ENCODE data around the gene FAM216B. TPM values are rescaled to one million over a fixed set of nuclear protein-coding genes. Genes with fewer than 3 reads are reported as not detected.
"Not testable (repeated sequence)": the region's sequence is repeated elsewhere in the genome, so short reads cannot be mapped to it uniquely, and the experiment has no call there.

Gene FAM216B
- polyA plus RNA-seq, 1 donor: 0.15 TPM

DNA sequence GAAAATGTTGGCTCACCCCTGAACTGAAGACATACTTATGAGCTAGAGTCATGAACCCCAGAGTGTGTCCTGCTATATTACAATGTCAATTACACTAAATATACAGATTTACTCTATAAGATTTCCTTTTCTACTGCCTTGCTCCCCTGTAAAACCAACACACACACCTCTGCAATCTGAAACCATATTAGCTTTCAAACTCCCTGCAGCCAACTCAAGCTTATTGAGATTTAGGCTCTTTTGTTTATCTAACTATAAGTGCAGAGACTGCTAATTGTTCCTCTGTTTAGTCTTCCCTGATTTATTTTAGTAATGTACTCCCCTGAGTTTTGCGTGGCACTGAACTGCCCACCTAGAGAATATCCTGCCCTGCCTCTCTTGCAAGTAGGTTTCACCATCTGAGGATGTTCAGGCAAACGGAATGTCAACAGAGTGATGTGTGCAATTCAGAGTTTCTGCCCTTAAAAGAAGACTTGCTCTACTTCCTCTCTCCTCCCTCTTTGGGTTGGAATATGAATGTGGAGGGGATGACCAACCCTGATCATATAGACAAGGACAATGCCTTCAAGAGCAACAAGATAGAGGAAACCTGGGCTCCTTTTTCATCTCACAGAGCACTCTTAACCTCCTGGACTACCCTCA is 22.3 kb downstream of the FAM216B start:
- WGBS (ENCODE audit: insufficient coverage, low lambda C conversion rate): no CpG with 5 or more reads among the region's 2 CpGs
- Histone ChIP-seq H3K4me3 (ENCODE audit: low read length) (no peak overlapping the region), H3K36me3 (ENCODE audit: control insufficient read depth, insufficient read depth, low read length) (no peaks in the 10 kb centered on the region), H3K4me1 (ENCODE audit: control insufficient read depth, insufficient read depth, low read length) (no peaks in the 10 kb centered on the region), H3K9me3 (ENCODE audit: control insufficient read depth, low read depth, low read length) (no peaks in the 10 kb centered on the region), H3K27ac (ENCODE audit: low read length) (no peak overlapping the region), H3K27me3 (ENCODE audit: control insufficient read depth, insufficient read depth, low read length) (no peaks in the 10 kb centered on the region)
- DNase-seq: no peak

- Histone ChIP-seq H3K36me3 (ENCODE audit: control insufficient read depth, insufficient read depth, low read length) (no peaks in the 10 kb centered on the region), H3K27me3 (ENCODE audit: control insufficient read depth, insufficient read depth, low read length) (no peaks in the 10 kb centered on the region), H3K4me1 (ENCODE audit: control insufficient read depth, insufficient read depth, low read length) (no peaks in the 10 kb centered on the region), H3K4me3 (ENCODE audit: low read length) (no peak overlapping the region), H3K27ac (ENCODE audit: low read length) (no peak overlapping the region), H3K9me3 (ENCODE audit: control insufficient read depth, low read depth, low read length) (no peaks in the 10 kb centered on the region)
- WGBS (ENCODE audit: insufficient coverage, low lambda C conversion rate): 89% methylated on average over 4 of the region's 4 CpGs
- DNase-seq: no peak
These were observed 23.0 kb downstream of the FAM216B start for GRCh38 chr13:42804244-42804874.

DNA sequence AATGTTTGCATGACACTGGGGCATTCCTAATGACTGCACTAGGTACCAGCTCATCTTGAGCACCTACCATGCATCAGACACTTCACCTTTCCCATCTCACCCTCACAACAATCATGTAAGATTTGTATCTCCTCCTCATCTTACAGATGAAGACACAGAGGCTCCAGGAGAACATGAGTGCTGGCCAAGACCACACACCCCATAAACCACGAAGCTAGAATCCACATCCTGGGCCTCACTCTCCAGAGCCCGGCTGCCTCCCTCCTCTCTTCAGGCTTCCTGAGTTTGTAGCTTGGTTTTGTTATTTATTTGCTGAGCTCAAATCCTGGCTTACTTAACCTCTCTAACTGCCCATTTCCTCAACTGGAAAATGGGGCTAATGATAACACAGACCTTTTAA is 25.9 kb downstream of the FAM216B start:
- no peak for DNase-seq

GRCh38 chr13:42807866-42808265 is 26.5 kb downstream of the FAM216B start:
- no peak for DNase-seq
- Histone ChIP-seq H3K27me3 (ENCODE audit: control insufficient read depth, insufficient read depth, low read length) (no peaks in the 10 kb centered on the region), H3K4me3 (ENCODE audit: low read length) (no peak overlapping the region), H3K9me3 (ENCODE audit: control insufficient read depth, low read depth, low read length) (no peaks in the 10 kb centered on the region), H3K27ac (ENCODE audit: low read length) (no peak overlapping the region), H3K36me3 (ENCODE audit: control insufficient read depth, insufficient read depth, low read length) (no peaks in the 10 kb centered on the region), H3K4me1 (ENCODE audit: control insufficient read depth, insufficient read depth, low read length) (no peaks in the 10 kb centered on the region)
- WGBS (ENCODE audit: insufficient coverage, low lambda C conversion rate): 33% methylated on average over 1 of the region's 4 CpGs

More for the DNA sequence above, 25.9 kb downstream of the FAM216B start:
- Histone ChIP-seq H3K36me3 (ENCODE audit: control insufficient read depth, insufficient read depth, low read length) (no peaks in the 10 kb centered on the region), H3K9me3 (ENCODE audit: control insufficient read depth, low read depth, low read length) (no peaks in the 10 kb centered on the region), H3K27ac (ENCODE audit: low read length) (no peak overlapping the region), H3K4me1 (ENCODE audit: control insufficient read depth, insufficient read depth, low read length) (no peaks in the 10 kb centered on the region), H3K27me3 (ENCODE audit: control insufficient read depth, insufficient read depth, low read length) (no peaks in the 10 kb centered on the region), H3K4me3 (ENCODE audit: low read length) (no peak overlapping the region)
- no CpG with 5 or more reads among the region's 2 CpGs for WGBS (ENCODE audit: insufficient coverage, low lambda C conversion rate)

DNA sequence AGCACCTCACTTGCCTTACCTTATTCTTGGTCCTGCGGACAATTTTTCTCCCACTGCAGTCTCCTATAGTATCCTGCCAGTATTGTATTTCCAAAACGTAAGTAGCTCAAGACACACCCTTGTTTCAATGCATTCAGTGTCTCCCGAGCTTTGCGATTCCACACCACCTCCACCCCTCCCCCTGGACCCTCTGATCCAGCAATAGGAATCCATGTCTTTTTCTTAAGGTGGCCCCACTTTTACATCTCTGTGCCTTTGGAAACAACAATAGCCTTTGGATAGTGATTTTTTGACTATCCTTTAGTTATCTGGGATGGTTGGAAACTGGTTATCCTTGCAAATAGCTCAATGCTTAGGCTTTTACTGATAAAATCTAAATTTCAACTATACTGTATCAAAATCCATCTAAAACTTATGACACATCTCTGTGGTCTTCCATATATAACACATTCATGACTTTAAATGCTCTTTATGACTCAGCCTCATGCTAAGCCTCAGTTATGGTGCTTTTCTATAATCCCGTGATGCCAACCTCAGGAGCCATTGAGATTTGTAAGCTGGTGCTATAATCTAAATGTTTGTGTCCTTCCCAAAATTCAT is 27.1 kb downstream of the FAM216B start:
- H3K4me3 ChIP-seq (ENCODE audit: low read length): no peak overlapping the region
- H3K4me1 ChIP-seq (ENCODE audit: control insufficient read depth, insufficient read depth, low read length): no peaks in the 10 kb centered on the region
- 0% methylated on average over 1 of the region's 5 CpGs for WGBS (ENCODE audit: insufficient coverage, low lambda C conversion rate)
- no peak for DNase-seq
- H3K9me3 ChIP-seq (ENCODE audit: control insufficient read depth, low read depth, low read length): no peaks in the 10 kb centered on the region
- H3K36me3 ChIP-seq (ENCODE audit: control insufficient read depth, insufficient read depth, low read length): no peaks in the 10 kb centered on the region
- no peak overlapping the region for H3K27ac ChIP-seq (ENCODE audit: low read length)
- no peaks in the 10 kb centered on the region for H3K27me3 ChIP-seq (ENCODE audit: control insufficient read depth, insufficient read depth, low read length)

- Histone ChIP-seq H3K4me1 (ENCODE audit: control insufficient read depth, insufficient read depth, low read length) (no peaks in the 10 kb centered on the region), H3K27ac (ENCODE audit: low read length) (no peak overlapping the region), H3K9me3 (ENCODE audit: control insufficient read depth, low read depth, low read length) (no peaks in the 10 kb centered on the region), H3K4me3 (ENCODE audit: low read length) (no peak overlapping the region), H3K27me3 (ENCODE audit: control insufficient read depth, insufficient read depth, low read length) (no peaks in the 10 kb centered on the region), H3K36me3 (ENCODE audit: control insufficient read depth, insufficient read depth, low read length) (no peaks in the 10 kb centered on the region)
- no peak for DNase-seq
- WGBS (ENCODE audit: insufficient coverage, low lambda C conversion rate): no CpG with 5 or more reads among the region's 5 CpGs
These were observed 30.9 kb downstream of the FAM216B start for GRCh38 chr13:42812316-42812715.

DNA sequence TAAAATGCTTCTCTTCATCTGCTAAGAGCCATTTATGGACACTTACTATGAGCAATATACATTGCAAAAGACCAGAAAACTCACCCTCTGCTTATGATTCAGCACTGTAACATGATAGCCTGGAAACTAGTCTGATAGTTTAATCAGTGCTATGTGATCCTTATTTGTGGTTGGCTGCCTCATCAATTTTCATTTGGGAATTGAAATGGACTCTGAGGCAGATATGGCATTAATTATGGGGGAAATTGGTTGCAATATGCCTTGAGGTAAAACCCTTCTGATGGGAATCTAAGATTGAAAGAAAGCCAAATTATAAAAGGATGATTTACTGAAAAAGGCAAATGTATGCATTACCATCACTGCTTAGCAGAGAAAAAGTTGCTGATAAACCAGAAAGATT is 33.5 kb downstream of the FAM216B start:
- no peaks in the 10 kb centered on the region for H3K36me3 ChIP-seq (ENCODE audit: control insufficient read depth, insufficient read depth, low read length)
- DNase-seq: no peak
- no peaks in the 10 kb centered on the region for H3K27me3 ChIP-seq (ENCODE audit: control insufficient read depth, insufficient read depth, low read length)
- no peaks in the 10 kb centered on the region for H3K9me3 ChIP-seq (ENCODE audit: control insufficient read depth, low read depth, low read length)
- no peak overlapping the region for H3K27ac ChIP-seq (ENCODE audit: low read length)
- H3K4me1 ChIP-seq (ENCODE audit: control insufficient read depth, insufficient read depth, low read length): no peaks in the 10 kb centered on the region
- no peak overlapping the region for H3K4me3 ChIP-seq (ENCODE audit: low read length)

DNA sequence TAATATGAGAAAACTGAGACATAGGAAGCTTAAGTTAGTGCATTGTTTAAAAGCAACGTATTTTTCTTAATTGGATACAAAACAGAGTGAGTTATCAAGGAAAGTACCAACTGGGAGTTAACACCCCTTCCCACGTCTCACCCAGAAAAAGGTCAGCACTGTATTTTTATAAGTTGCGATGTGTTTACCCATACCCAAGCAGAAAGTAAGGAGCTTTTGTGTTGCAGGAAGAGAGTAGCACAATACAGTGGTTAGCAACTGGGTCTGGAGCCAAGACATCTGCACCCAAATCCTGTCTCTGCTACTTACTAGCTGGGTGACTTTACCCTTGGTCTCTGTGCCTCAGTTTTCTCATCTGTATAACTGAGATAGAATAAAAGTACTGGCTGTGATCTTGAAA is 34.3 kb downstream of the FAM216B start:
- no peak for DNase-seq

GRCh38 chr13:42816538-42816937 is 35.2 kb downstream of the FAM216B start:
- H3K27me3 ChIP-seq (ENCODE audit: control insufficient read depth, insufficient read depth, low read length): no peaks in the 10 kb centered on the region
- no CpG with 5 or more reads among the region's 2 CpGs for WGBS (ENCODE audit: insufficient coverage, low lambda C conversion rate)
- DNase-seq: no peak
- no peaks in the 10 kb centered on the region for H3K36me3 ChIP-seq (ENCODE audit: control insufficient read depth, insufficient read depth, low read length)
- H3K4me1 ChIP-seq (ENCODE audit: control insufficient read depth, insufficient read depth, low read length): no peaks in the 10 kb centered on the region
- no peak overlapping the region for H3K27ac ChIP-seq (ENCODE audit: low read length)
- H3K4me3 ChIP-seq (ENCODE audit: low read length): no peak overlapping the region
- no peaks in the 10 kb centered on the region for H3K9me3 ChIP-seq (ENCODE audit: control insufficient read depth, low read depth, low read length)

More for the DNA sequence above, 34.3 kb downstream of the FAM216B start:
- Histone ChIP-seq H3K4me1 (ENCODE audit: control insufficient read depth, insufficient read depth, low read length) (no peaks in the 10 kb centered on the region), H3K27ac (ENCODE audit: low read length) (no peak overlapping the region), H3K9me3 (ENCODE audit: control insufficient read depth, low read depth, low read length) (no peaks in the 10 kb centered on the region), H3K36me3 (ENCODE audit: control insufficient read depth, insufficient read depth, low read length) (no peaks in the 10 kb centered on the region), H3K4me3 (ENCODE audit: low read length) (no peak overlapping the region), H3K27me3 (ENCODE audit: control insufficient read depth, insufficient read depth, low read length) (no peaks in the 10 kb centered on the region)
- no CpG with 5 or more reads among the region's 3 CpGs for WGBS (ENCODE audit: insufficient coverage, low lambda C conversion rate)

DNA sequence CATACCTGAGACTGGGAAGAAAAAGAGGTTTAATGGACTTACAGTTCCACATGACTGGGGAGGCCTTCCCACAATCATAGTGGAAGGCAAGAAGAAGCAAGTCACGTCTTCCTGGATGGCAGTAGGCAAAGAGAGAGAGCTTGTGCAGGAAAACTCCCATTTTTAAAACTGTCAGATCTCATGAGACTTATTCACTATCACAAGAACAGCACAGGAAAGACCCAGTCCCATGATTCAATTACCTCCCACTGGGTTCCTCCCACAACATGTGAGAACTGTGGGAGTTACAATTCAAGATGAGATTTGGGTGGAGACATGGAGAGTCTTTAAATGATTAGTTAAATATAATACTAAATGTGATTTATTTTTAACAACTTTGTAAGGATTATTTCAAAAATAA is 38.3 kb downstream of the FAM216B start:
- H3K4me1 ChIP-seq (ENCODE audit: control insufficient read depth, insufficient read depth, low read length); H3K27me3 ChIP-seq (ENCODE audit: control insufficient read depth, insufficient read depth, low read length); H3K27ac ChIP-seq (ENCODE audit: low read length); H3K36me3 ChIP-seq (ENCODE audit: control insufficient read depth, insufficient read depth, low read length); H3K9me3 ChIP-seq (ENCODE audit: control insufficient read depth, low read depth, low read length); DNase-seq; H3K4me3 ChIP-seq (ENCODE audit: low read length): not testable (repeated sequence)
- no CpG with 5 or more reads among the region's 1 CpG for WGBS (ENCODE audit: insufficient coverage, low lambda C conversion rate)

DNA sequence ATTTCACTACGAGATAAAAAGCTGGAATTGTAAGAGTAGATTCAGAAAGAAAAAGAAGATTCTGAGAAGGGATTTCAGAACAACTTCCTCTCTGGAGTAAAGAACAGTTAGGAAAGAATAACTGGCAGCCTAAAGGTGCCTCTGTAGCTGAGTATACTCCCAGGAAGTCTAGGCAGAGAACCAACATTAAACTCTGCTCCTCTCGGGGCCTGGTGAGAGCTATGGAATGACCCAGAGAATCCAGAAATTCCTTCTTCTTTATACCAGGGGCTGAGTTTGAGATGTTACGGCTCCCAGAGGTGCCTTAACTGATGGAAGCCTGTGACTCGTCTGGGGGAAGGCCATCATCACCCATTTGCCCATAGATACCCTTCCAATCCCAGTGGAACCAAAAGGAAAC is 39.1 kb downstream of the FAM216B start:
- Histone ChIP-seq H3K4me3 (ENCODE audit: low read length) (no peak overlapping the region), H3K36me3 (ENCODE audit: control insufficient read depth, insufficient read depth, low read length) (no peaks in the 10 kb centered on the region), H3K4me1 (ENCODE audit: control insufficient read depth, insufficient read depth, low read length) (no peaks in the 10 kb centered on the region), H3K9me3 (ENCODE audit: control insufficient read depth, low read depth, low read length) (no peaks in the 10 kb centered on the region), H3K27me3 (ENCODE audit: control insufficient read depth, insufficient read depth, low read length) (no peaks in the 10 kb centered on the region), H3K27ac (ENCODE audit: low read length) (no peak overlapping the region)
- no peak for DNase-seq
- WGBS (ENCODE audit: insufficient coverage, low lambda C conversion rate): no CpG with 5 or more reads among the region's 4 CpGs

Data from large intestine (tissue), 3 donors.